HepG2 (cell line): ENCODE data around the gene MGLL. TPM values are rescaled to one million over a fixed set of nuclear protein-coding genes. Genes with fewer than 3 reads are reported as not detected.

Source experiments
- ATAC-seq: fragments of 200-7000 bp; cut with Tn5 transposase; 3 replicates; pipeline ENCODE4 v1.9.1; 2020; ENCODE audit warnings: mild to moderate bottlenecking, moderate library complexity
- BruUV-seq: library from RNA; stranded (reverse); fragments of 400-500 nt; replicated peaks from 2 replicates; lab custom pipeline; 2021; lab: Mats Ljungman, UMichigan
- CTCF ChIA-PET: fragments of 300-600 bp; formaldehyde crosslinking; extraction: SDS; loops from one replicate; lab custom pipeline; 2021; ENCODE audit warnings: low total read pairs, inconsistent platforms, low intra/inter-chr PET ratio; lab: Yijun Ruan, JAX
- POLR2A ChIA-PET: fragments of 350-600 bp; sonication (Branson Sonifier 250); formaldehyde crosslinking; loops from one replicate; lab custom pipeline; 2020; ENCODE audit warnings: antibody characterized with exemption, inconsistent platforms; lab: Yijun Ruan, JAX
- DNase-seq: peaks from one replicate; pipeline ENCODE4 v3.0.0-alpha.2; 2015; ENCODE audit warnings: low spot score
- FAIRE-seq: peaks from 3 replicates; lab custom pipeline; 2011; peaks lifted over from hg19 to GRCh38; lab: Jason Lieb, UNC
- H2AFZ ChIP-seq: one replicate; pipeline ENCODE4 v1.6.1; 2011; ENCODE audit warnings: low read length, inconsistent platforms
- H3K27ac ChIP-seq: fragments of 300-600 bp; 3 replicates; pipeline ENCODE4 v1.8.0; 2011; ENCODE audit warnings: mixed run types, mild to moderate bottlenecking, mixed read lengths, low read length, inconsistent platforms; ENCODE audit not compliant: insufficient read depth; ENCODE audit errors: extremely low read length
- H3K27me3 ChIP-seq, 2 experiments: fragments of 200-600 bp in 1 of 2; 2 replicates in 1 of 2; 3 replicates in 1 of 2; pipeline versions ENCODE4 v1.6.0 to v1.8.0; 2011; ENCODE audit warnings: low read length in 2 of 2, mild to moderate bottlenecking in 2 of 2, moderate library complexity in 2 of 2, inconsistent platforms in 1 of 2; ENCODE audit not compliant: insufficient read depth in 2 of 2, control insufficient read depth in 1 of 2
- H3K36me3 ChIP-seq, 2 experiments: fragments of 200-600 bp in 1 of 2; replicated peaks in 1 of 2; 2 replicates in 1 of 2; 3 replicates in 1 of 2; pipeline versions ENCODE4 v1.5.1 to v1.8.0; 2011; ENCODE audit warnings: low read length in 2 of 2, inconsistent platforms in 1 of 2; ENCODE audit not compliant: insufficient read depth in 2 of 2, control insufficient read depth in 1 of 2
- H3K4me1 ChIP-seq: 2 replicates; pipeline ENCODE4 v1.5.1; 2012; ENCODE audit warnings: low read length, inconsistent platforms; ENCODE audit not compliant: insufficient read depth
- H3K4me2 ChIP-seq: 2 replicates; pipeline ENCODE4 v1.6.0; 2011; ENCODE audit warnings: low read depth, low read length, inconsistent platforms
- H3K4me3 ChIP-seq, 3 experiments: fragments of 200-600 bp in 1 of 3; sonication (generic), shearing (Covaris generic) in 1 of 3; replicated peaks in 1 of 3; 2 replicates each; pipeline ENCODE4 v1.5.1; 2011 to 2016; ENCODE audit warnings: low read length in 3 of 3, inconsistent platforms in 2 of 3, low read depth in 2 of 3, mild to moderate bottlenecking in 2 of 3, control low read depth in 1 of 3, mixed read lengths in 1 of 3; ENCODE audit not compliant: insufficient read depth in 1 of 3
- H3K79me2 ChIP-seq: one replicate; pipeline ENCODE4 v1.6.1; 2011; ENCODE audit warnings: low read length, inconsistent platforms; ENCODE audit not compliant: insufficient read depth
- H3K9ac ChIP-seq: 2 replicates; pipeline ENCODE4 v1.6.0; 2011; ENCODE audit warnings: mild to moderate bottlenecking, low read depth, low read length, inconsistent platforms; ENCODE audit not compliant: insufficient read depth
- H3K9me3 ChIP-seq: 2 replicates; pipeline ENCODE4 v1.5.1; 2012; ENCODE audit warnings: mild to moderate bottlenecking, low read length
- H4K20me1 ChIP-seq: 2 replicates; pipeline ENCODE4 v1.6.0; 2011; ENCODE audit warnings: inconsistent platforms, mild to moderate bottlenecking, low read length, moderate library complexity; ENCODE audit not compliant: insufficient read depth
- BCL6 ChIP-seq: IDR thresholded peaks from 2 replicates; pipeline ENCODE4 v1.6.1; 2016; ENCODE audit warnings: missing genetic modification reagents, missing compliant biosample characterization
- BRD4 ChIP-seq: sonication (generic); formaldehyde crosslinking; IDR thresholded peaks from 2 replicates; pipeline ENCODE4 v1.4.0; 2020; ENCODE audit warnings: missing genetic modification reagents
- HIC2 ChIP-seq: sonication (generic); formaldehyde crosslinking; IDR thresholded peaks from 2 replicates; pipeline ENCODE4 v1.9.0; 2022; ENCODE audit warnings: low read depth, missing genetic modification reagents
- MAX ChIP-seq: IDR thresholded peaks from 2 replicates; pipeline ENCODE4 v1.6.1; 2012; ENCODE audit warnings: inconsistent platforms
- MLLT10 ChIP-seq: sonication (generic); formaldehyde crosslinking; IDR thresholded peaks from 2 replicates; pipeline ENCODE4 v1.4.0; 2020; ENCODE audit warnings: missing genetic modification reagents
- NFKBIZ ChIP-seq: IDR thresholded peaks from 2 replicates; pipeline ENCODE4 v1.6.1; 2018; ENCODE audit warnings: missing genetic modification reagents, missing compliant biosample characterization
- ZBTB20 ChIP-seq: sonication (generic); formaldehyde crosslinking; IDR thresholded peaks from 2 replicates; pipeline ENCODE4 v1.8.1; 2023; ENCODE audit warnings: missing genetic modification reagents, low read depth, mild to moderate bottlenecking, borderline replicate concordance
- ZNF343 ChIP-seq: sonication (generic); formaldehyde crosslinking; IDR thresholded peaks from 2 replicates; pipeline ENCODE4 v1.4.0; 2020; ENCODE audit warnings: mild to moderate bottlenecking, missing genetic modification reagents
- ZNF556 ChIP-seq: sonication (generic); formaldehyde crosslinking; IDR thresholded peaks from 2 replicates; pipeline ENCODE4 v1.4.0; 2020; ENCODE audit warnings: mild to moderate bottlenecking, missing genetic modification reagents, borderline replicate concordance
- ZNF670 ChIP-seq: sonication (generic); formaldehyde crosslinking; IDR thresholded peaks from 2 replicates; pipeline ENCODE4 v1.8.0; 2022; ENCODE audit warnings: mild to moderate bottlenecking, missing genetic modification reagents, borderline replicate concordance
- WGBS: methylation state at CpG from one replicate; pipeline ENCODE4 v1.1.6; 2017; ENCODE audit warnings: low lambda C conversion rate; 5-methylcytosine and 5-hydroxymethylcytosine counted together
- in situ Hi-C: cut with HindIII; loops from 2 replicates; pipeline ENCODE4 v1.10.0; 2017; ENCODE audit warnings: low pct_unique_long_range_greater_than_20kb; ENCODE audit not compliant: extremely low pct_ligation_motif_present
- intact Hi-C: fragments of 100-400 bp; cut with micrococcal nuclease; formaldehyde crosslinking; loops from one replicate; pipeline ENCODE4 v1.10.0; 2022; ENCODE audit not compliant: unreplicated experiment
- polyA plus RNA-seq, 8 experiments: library from polyadenylated mRNA; depleted of rRNA in 3 of 8; stranded (reverse) in 7 of 8; unstranded in 1 of 8; fragments of >200 nt; fragmentation: Illumina TruSeq in 4 of 8; extraction: Trizol in 4 of 8; gene quantifications; 2 replicates each; pipeline versions ENCODE4 v1.2.1 to v1.2.3, GENCODE V29; 2011 to 2016; ENCODE audit warnings: low read depth in 4 of 8, missing spikeins in 1 of 8, mixed read lengths in 1 of 8; ENCODE audit not compliant: insufficient read depth in 1 of 8
- total RNA-seq, 5 experiments: library from RNA; depleted of rRNA; stranded (reverse); fragments of >200 nt; fragmentation: Illumina TruSeq; extraction: Trizol; gene quantifications; 2 replicates each; pipeline ENCODE4 v1.2.3, GENCODE V29; 2016; ENCODE audit warnings: low read depth in 1 of 5
- TF ChIP-seq, protein P1 (sequence below): sonication (generic); formaldehyde crosslinking; IDR thresholded peaks from 2 replicates; pipeline ENCODE4 v1.5.0; 2020; ENCODE audit warnings: mild to moderate bottlenecking, missing genetic modification reagents, borderline replicate concordance
- TF ChIP-seq, protein P2 (sequence below): sonication (generic); formaldehyde crosslinking; IDR thresholded peaks from 2 replicates; pipeline ENCODE4 v1.4.0; 2020; ENCODE audit warnings: missing genetic modification reagents, mild to moderate bottlenecking, borderline replicate concordance

MGLL gene
- total and polyA plus RNA-seq, 2 of the 13 experiments (the other 11 are each of a cell fraction or from before 2014, with no cell fraction given) = not detected

GRCh38 chr3:127753898-127754410 lies 68.4 kb downstream of the MGLL start:
- ATAC-seq = no peak
- no peak for FAIRE-seq
- in situ Hi-C loops = no loop called here
- no peak for DNase-seq
- Histone ChIP-seq H3K4me3 (no peak overlapping the region), H3K27ac (no peak overlapping the region), H3K4me2 (no peak overlapping the region), H3K9me3 (no peaks in the 10 kb centered on the region), H4K20me1 (no peaks in the 10 kb centered on the region), H3K79me2 (no peaks in the 10 kb centered on the region), H3K27me3 (peaks cover 1 to 43% of the 10 kb centered on the region in 2 experiments; a peak in 4 of 5 replicates), H3K4me1 (no peaks in the 10 kb centered on the region), H2AFZ (no peak overlapping the region), H3K9ac (no peak overlapping the region), H3K36me3 (no peaks in the 10 kb centered on the region)
- ChIA-PET CTCF (no interaction called here), POLR2A (no interaction called here)
- intact Hi-C loops = no loop called here
- no TSS peak for BruUV-seq
- WGBS = 45% methylated on average over 4 of the region's 8 CpGs
- no peak for TF ChIP-seq ZNF670 (CRISPR knock-in tag)
- no peak for TF ChIP-seq ZNF556 (CRISPR knock-in tag)
- TF ChIP-seq NFKBIZ (CRISPR knock-in tag) = no peak
- no peak for TF ChIP-seq ZNF343
- TF ChIP-seq, protein P1, sequence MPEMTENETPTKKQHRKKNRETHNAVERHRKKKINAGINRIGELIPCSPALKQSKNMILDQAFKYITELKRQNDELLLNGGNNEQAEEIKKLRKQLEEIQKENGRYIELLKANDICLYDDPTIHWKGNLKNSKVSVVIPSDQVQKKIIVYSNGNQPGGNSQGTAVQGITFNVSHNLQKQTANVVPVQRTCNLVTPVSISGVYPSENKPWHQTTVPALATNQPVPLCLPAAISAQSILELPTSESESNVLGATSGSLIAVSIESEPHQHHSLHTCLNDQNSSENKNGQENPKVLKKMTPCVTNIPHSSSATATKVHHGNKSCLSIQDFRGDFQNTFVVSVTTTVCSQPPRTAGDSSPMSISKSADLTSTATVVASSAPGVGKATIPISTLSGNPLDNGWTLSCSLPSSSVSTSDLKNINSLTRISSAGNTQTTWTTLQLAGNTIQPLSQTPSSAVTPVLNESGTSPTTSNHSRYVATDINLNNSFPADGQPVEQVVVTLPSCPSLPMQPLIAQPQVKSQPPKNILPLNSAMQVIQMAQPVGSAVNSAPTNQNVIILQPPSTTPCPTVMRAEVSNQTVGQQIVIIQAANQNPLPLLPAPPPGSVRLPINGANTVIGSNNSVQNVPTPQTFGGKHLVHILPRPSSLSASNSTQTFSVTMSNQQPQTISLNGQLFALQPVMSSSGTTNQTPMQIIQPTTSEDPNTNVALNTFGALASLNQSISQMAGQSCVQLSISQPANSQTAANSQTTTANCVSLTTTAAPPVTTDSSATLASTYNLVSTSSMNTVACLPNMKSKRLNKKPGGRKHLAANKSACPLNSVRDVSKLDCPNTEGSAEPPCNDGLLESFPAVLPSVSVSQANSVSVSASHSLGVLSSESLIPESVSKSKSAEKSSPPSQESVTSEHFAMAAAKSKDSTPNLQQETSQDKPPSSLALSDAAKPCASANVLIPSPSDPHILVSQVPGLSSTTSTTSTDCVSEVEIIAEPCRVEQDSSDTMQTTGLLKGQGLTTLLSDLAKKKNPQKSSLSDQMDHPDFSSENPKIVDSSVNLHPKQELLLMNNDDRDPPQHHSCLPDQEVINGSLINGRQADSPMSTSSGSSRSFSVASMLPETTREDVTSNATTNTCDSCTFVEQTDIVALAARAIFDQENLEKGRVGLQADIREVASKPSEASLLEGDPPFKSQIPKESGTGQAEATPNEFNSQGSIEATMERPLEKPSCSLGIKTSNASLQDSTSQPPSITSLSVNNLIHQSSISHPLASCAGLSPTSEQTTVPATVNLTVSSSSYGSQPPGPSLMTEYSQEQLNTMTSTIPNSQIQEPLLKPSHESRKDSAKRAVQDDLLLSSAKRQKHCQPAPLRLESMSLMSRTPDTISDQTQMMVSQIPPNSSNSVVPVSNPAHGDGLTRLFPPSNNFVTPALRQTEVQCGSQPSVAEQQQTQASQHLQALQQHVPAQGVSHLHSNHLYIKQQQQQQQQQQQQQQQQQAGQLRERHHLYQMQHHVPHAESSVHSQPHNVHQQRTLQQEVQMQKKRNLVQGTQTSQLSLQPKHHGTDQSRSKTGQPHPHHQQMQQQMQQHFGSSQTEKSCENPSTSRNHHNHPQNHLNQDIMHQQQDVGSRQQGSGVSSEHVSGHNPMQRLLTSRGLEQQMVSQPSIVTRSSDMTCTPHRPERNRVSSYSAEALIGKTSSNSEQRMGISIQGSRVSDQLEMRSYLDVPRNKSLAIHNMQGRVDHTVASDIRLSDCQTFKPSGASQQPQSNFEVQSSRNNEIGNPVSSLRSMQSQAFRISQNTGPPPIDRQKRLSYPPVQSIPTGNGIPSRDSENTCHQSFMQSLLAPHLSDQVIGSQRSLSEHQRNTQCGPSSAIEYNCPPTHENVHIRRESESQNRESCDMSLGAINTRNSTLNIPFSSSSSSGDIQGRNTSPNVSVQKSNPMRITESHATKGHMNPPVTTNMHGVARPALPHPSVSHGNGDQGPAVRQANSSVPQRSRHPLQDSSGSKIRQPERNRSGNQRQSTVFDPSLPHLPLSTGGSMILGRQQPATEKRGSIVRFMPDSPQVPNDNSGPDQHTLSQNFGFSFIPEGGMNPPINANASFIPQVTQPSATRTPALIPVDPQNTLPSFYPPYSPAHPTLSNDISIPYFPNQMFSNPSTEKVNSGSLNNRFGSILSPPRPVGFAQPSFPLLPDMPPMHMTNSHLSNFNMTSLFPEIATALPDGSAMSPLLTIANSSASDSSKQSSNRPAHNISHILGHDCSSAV (CRISPR knock-in tag) = no peak
- no peak for TF ChIP-seq MAX
- TF ChIP-seq HIC2 (CRISPR knock-in tag) = no peak
- TF ChIP-seq, protein P2, sequence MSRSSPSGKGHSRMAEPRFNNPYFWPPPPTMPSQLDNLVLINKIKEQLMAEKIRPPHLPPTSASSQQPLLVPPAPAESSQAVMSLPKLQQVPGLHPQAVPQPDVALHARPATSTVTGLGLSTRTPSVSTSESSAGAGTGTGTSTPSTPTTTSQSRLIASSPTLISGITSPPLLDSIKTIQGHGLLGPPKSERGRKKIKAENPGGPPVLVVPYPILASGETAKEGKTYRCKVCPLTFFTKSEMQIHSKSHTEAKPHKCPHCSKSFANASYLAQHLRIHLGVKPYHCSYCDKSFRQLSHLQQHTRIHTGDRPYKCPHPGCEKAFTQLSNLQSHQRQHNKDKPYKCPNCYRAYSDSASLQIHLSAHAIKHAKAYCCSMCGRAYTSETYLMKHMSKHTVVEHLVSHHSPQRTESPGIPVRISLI = no peak
- no peak for TF ChIP-seq BCL6 (CRISPR knock-in tag)
- no peak for TF ChIP-seq BRD4 (CRISPR knock-in tag)
- TF ChIP-seq MLLT10 (CRISPR knock-in tag) = no peak
- no peak for TF ChIP-seq ZBTB20 (CRISPR knock-in tag)
